GM12878 (cell line): ENCODE results near the gene MTFR1L. TPM values are rescaled to one million over a fixed set of nuclear protein-coding genes. Genes with fewer than 3 reads are reported as not detected.

Experiments
- ATAC-seq: fragments of 200-7000 bp; cut with Tn5 transposase; 3 replicates; pipeline ENCODE4 v1.9.1; 2020; ENCODE audit warnings: mild to moderate bottlenecking, moderate library complexity
- BruUV-seq: library from RNA; stranded (reverse); fragments of 400-500 nt; replicated peaks from 2 replicates; lab custom pipeline; 2021; lab: Mats Ljungman, UMichigan
- CTCF ChIA-PET: fragments of 300-600 bp; sonication (Branson Sonifier 250); formaldehyde crosslinking; extraction: SDS; loops from one replicate; lab custom pipeline; 2021; ENCODE audit warnings: inconsistent platforms; lab: Yijun Ruan, JAX
- POLR2A ChIA-PET: fragments of 350-600 bp; formaldehyde crosslinking; extraction: SDS; loops from one replicate; lab custom pipeline; 2021; ENCODE audit warnings: inconsistent platforms; lab: Charles Lee
- RAD21 ChIA-PET: fragments of 300-600 bp; sonication (Branson Sonifier 250); formaldehyde crosslinking; loops from one replicate; lab custom pipeline; 2023; ENCODE audit warnings: antibody characterized with exemption; ENCODE audit not compliant: unreplicated experiment; lab: Charles Lee
- SMC1A ChIA-PET: fragments of 300-600 bp; sonication (Branson Sonifier 250); formaldehyde crosslinking; loops from one replicate; lab custom pipeline; 2023; ENCODE audit not compliant: unreplicated experiment, uncharacterized antibody; lab: Charles Lee
- DNase-seq: peaks from one replicate; pipeline ENCODE4 v3.0.0-alpha.2; 2011; ENCODE audit warnings: low read depth, low spot score
- FAIRE-seq: peaks from 3 replicates; lab custom pipeline; 2011; peaks lifted over from hg19 to GRCh38; lab: Jason Lieb, UNC
- H2AFZ ChIP-seq: 2 replicates; pipeline ENCODE4 v1.6.0; 2011; ENCODE audit warnings: low read depth, low read length, control low read depth; ENCODE audit not compliant: control insufficient read depth
- H3K27ac ChIP-seq: 2 replicates; pipeline ENCODE4 v1.5.1; 2011; ENCODE audit warnings: control low read depth; ENCODE audit not compliant: control insufficient read depth, insufficient read depth
- H3K27me3 ChIP-seq, 2 experiments: replicated peaks in 1 of 2; 2 replicates each; pipeline versions ENCODE4 v1.6.0 to v1.6.1; 2011; ENCODE audit warnings: low read length in 1 of 2; ENCODE audit not compliant: control insufficient read depth in 2 of 2, insufficient read depth in 2 of 2
- H3K36me3 ChIP-seq, 2 experiments: 2 replicates each; pipeline ENCODE4 v1.5.1; 2011; ENCODE audit warnings: low read length in 1 of 2; ENCODE audit not compliant: control insufficient read depth in 2 of 2, insufficient read depth in 2 of 2
- H3K4me1 ChIP-seq: 2 replicates; pipeline ENCODE4 v1.6.1; 2011; ENCODE audit warnings: mild to moderate bottlenecking, low read length, moderate library complexity, mixed read lengths; ENCODE audit not compliant: control insufficient read depth, insufficient read depth
- H3K4me2 ChIP-seq: 2 replicates; pipeline ENCODE4 v1.6.0; 2011; ENCODE audit warnings: control low read depth; ENCODE audit not compliant: control insufficient read depth, insufficient read depth
- H3K4me3 ChIP-seq: fragments of 200-600 bp; sonication (generic); 2 replicates; pipeline ENCODE4 v1.5.1; 2016
- H3K79me2 ChIP-seq: 2 replicates; pipeline ENCODE4 v1.6.0; 2011; ENCODE audit warnings: low read length; ENCODE audit not compliant: control insufficient read depth, insufficient read depth
- H3K9ac ChIP-seq: 2 replicates; pipeline ENCODE4 v1.8.0; 2011; ENCODE audit warnings: low read length, control low read depth, mixed read lengths; ENCODE audit not compliant: control insufficient read depth, insufficient read depth
- H3K9me3 ChIP-seq: replicated peaks from 3 replicates; pipeline ENCODE4 v1.5.1; 2011; ENCODE audit warnings: mild to moderate bottlenecking, low read length; ENCODE audit not compliant: control insufficient read depth, insufficient read depth
- H4K20me1 ChIP-seq: 2 replicates; pipeline ENCODE4 v1.6.0; 2011; ENCODE audit not compliant: control insufficient read depth, insufficient read depth
- ATF7 ChIP-seq: fragments of 450-650 bp; IDR thresholded peaks from 2 replicates; pipeline ENCODE4 v1.6.1; 2016; ENCODE audit warnings: low read depth, mild to moderate bottlenecking
- CBX3 ChIP-seq: fragments of 200-600 bp; sonication (generic); IDR thresholded peaks from 2 replicates; pipeline ENCODE4 v1.6.1; 2016; ENCODE audit warnings: low read depth, borderline replicate concordance
- CBX5 ChIP-seq: sonication (generic); IDR thresholded peaks from 2 replicates; pipeline ENCODE4 v1.6.1; 2016; ENCODE audit warnings: low read depth, moderate library complexity, mild to moderate bottlenecking, inconsistent platforms
- CEBPZ ChIP-seq: fragments of 150-350 bp; IDR thresholded peaks from 2 replicates; pipeline ENCODE4 v1.6.1; 2016; ENCODE audit warnings: low read depth, low read length
- GABPA ChIP-seq: IDR thresholded peaks from 2 replicates; pipeline ENCODE4 v1.6.1; 2014; ENCODE audit warnings: antibody characterized with exemption, low read depth, mild to moderate bottlenecking, inconsistent platforms
- KAT2A ChIP-seq: conservative IDR thresholded peaks from 2 replicates; pipeline ENCODE4 v1.6.1; 2011; ENCODE audit warnings: low read depth, low read length; ENCODE audit not compliant: control insufficient read depth
- POLR2AphosphoS5 ChIP-seq: IDR thresholded peaks from 2 replicates; pipeline ENCODE4 v1.6.1; 2011; ENCODE audit warnings: mild to moderate bottlenecking, low read length, inconsistent platforms
- RCOR1 ChIP-seq: conservative IDR thresholded peaks from 2 replicates; pipeline ENCODE4 v1.6.1; 2012; ENCODE audit warnings: low read depth, low read length, improper control_type of control experiment
- SMAD5 ChIP-seq: IDR thresholded peaks from 2 replicates; pipeline ENCODE4 v1.6.1; 2016; ENCODE audit warnings: antibody characterized with exemption, low read depth
- TCF12 ChIP-seq: IDR thresholded peaks from 2 replicates; pipeline ENCODE4 v1.6.1; 2011; ENCODE audit warnings: low read depth, mild to moderate bottlenecking, low read length
- ZNF24 ChIP-seq: fragments of 450-650 bp; IDR thresholded peaks from 2 replicates; pipeline ENCODE4 v1.6.1; 2017; ENCODE audit warnings: antibody characterized with exemption, mild to moderate bottlenecking
- whole genome bisulfite sequencing: methylation state at CpG from one replicate; pipeline ENCODE4 v1.1.6; 2016; ENCODE audit warnings: low lambda C conversion rate; ENCODE audit not compliant: insufficient replicate concordance, insufficient coverage; ENCODE audit errors: missing lambda C conversion rate; 5-methylcytosine and 5-hydroxymethylcytosine counted together
- in situ Hi-C: fragments of 300-500 bp; cut with MboI; formaldehyde crosslinking; loops from 9 replicates; pipeline ENCODE4 v1.14.3; 2018; ENCODE audit warnings: mixed read lengths
- intact Hi-C: fragments of 100-400 bp; cut with micrococcal nuclease; formaldehyde crosslinking; loops from one replicate; pipeline ENCODE4 v1.14.2; 2022; ENCODE audit not compliant: unreplicated experiment
- polyA plus RNA-seq, 11 experiments: library from polyadenylated mRNA; depleted of rRNA in 4 of 11; unstranded in 6 of 11; stranded (reverse) in 5 of 11; fragments of >200 nt; fragmentation: Nextera tagmentation in 4 of 11; fragmentation: Illumina TruSeq in 1 of 11; extraction: Ambion mirVana in 4 of 11; extraction: Trizol in 1 of 11; gene quantifications; 1 replicate in 1 of 11; 2 replicates in 10 of 11; pipeline versions ENCODE4 v1.2.1 to v1.2.3, GENCODE V29; 2011 to 2016; ENCODE audit warnings: inconsistent platforms in 2 of 11, missing spikeins in 2 of 11, low read depth in 1 of 11
- total RNA-seq, 4 experiments: library from RNA; depleted of rRNA in 3 of 4; stranded (reverse); fragments of >200 nt in 3 of 4; fragmentation: Illumina TruSeq in 1 of 4; extraction: Trizol in 1 of 4; gene quantifications; 2 replicates each; pipeline versions ENCODE4 v1.2.1 to v1.2.3, GENCODE V29; 2013 to 2021
- TF ChIP-seq, protein P1 (sequence below): IDR thresholded peaks from 2 replicates; pipeline ENCODE4 v1.6.1; 2012; ENCODE audit warnings: low read depth, low read length, improper control_type of control experiment

MTFR1L gene
- total and polyA plus RNA-seq, 10 of the 15 experiments (the other 5 are each of a cell fraction or from before 2014, with no cell fraction given) = 16.9 to 44.2 (median 30.3) TPM

GRCh38 chr1:25806418-25806817 is 13.3 kb upstream of the MTFR1L start:
- no peaks in the 10 kb centered on the region for H4K20me1 ChIP-seq
- ChIA-PET POLR2A (no interaction called here), CTCF (no interaction called here)
- 82% methylated on average over 4 of the region's 4 CpGs for WGBS
- H3K36me3 ChIP-seq = no peaks in the 10 kb centered on the region
- no peak overlapping the region for H3K9ac ChIP-seq
- no peaks in the 10 kb centered on the region for H3K9me3 ChIP-seq
- H3K4me1 ChIP-seq = peaks cover 40% of the 10 kb centered on the region
- BruUV-seq = no TSS peak
- TF ChIP-seq CBX3 (no peak), POLR2AphosphoS5 (no peak), TCF12 (no peak), CEBPZ (no peak), SMAD5 (no peak), ZNF24 (no peak), ATF7 (no peak), RCOR1 (no peak), GABPA (no peak), CBX5 (no peak), KAT2A (no peak)
- TF ChIP-seq, protein P1, sequence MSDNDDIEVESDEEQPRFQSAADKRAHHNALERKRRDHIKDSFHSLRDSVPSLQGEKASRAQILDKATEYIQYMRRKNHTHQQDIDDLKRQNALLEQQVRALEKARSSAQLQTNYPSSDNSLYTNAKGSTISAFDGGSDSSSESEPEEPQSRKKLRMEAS = no peak
- TF ChIP-seq, all 136 proteins: peak for 0
- H2AFZ ChIP-seq = no peak overlapping the region
- in situ Hi-C loops = loop anchor here (25.0 kb wide), 1 partner anchor 394 kb away; the partner anchor contains the start of gene RHCE
- ChIA-PET RAD21 (no interaction called here), SMC1A (no interaction called here)
- DNase-seq (no peak), ATAC-seq (no peak), FAIRE-seq (no peak)
- no peak overlapping the region for H3K4me3 ChIP-seq
- no peak overlapping the region for H3K4me2 ChIP-seq
- H3K79me2 ChIP-seq = no peaks in the 10 kb centered on the region
- no peak overlapping the region for H3K27ac ChIP-seq
- intact Hi-C loops = loop anchor here (10.0 kb wide), 1 partner anchor 562 kb away; the partner anchor contains the start of gene RSRP1
- no peaks in the 10 kb centered on the region for H3K27me3 ChIP-seq
